ENCODE data around the gene SRRM3. TPM values are rescaled to one million over a fixed set of nuclear protein-coding genes. Genes with fewer than 3 reads are reported as not detected.
"Not testable (repeated sequence)": the region's sequence is repeated elsewhere in the genome, so short reads cannot be mapped to it uniquely, and the experiment has no call there.

Gene SRRM3
- total RNA-seq, 2 experiments from 2014 or later = not detected

DNA sequence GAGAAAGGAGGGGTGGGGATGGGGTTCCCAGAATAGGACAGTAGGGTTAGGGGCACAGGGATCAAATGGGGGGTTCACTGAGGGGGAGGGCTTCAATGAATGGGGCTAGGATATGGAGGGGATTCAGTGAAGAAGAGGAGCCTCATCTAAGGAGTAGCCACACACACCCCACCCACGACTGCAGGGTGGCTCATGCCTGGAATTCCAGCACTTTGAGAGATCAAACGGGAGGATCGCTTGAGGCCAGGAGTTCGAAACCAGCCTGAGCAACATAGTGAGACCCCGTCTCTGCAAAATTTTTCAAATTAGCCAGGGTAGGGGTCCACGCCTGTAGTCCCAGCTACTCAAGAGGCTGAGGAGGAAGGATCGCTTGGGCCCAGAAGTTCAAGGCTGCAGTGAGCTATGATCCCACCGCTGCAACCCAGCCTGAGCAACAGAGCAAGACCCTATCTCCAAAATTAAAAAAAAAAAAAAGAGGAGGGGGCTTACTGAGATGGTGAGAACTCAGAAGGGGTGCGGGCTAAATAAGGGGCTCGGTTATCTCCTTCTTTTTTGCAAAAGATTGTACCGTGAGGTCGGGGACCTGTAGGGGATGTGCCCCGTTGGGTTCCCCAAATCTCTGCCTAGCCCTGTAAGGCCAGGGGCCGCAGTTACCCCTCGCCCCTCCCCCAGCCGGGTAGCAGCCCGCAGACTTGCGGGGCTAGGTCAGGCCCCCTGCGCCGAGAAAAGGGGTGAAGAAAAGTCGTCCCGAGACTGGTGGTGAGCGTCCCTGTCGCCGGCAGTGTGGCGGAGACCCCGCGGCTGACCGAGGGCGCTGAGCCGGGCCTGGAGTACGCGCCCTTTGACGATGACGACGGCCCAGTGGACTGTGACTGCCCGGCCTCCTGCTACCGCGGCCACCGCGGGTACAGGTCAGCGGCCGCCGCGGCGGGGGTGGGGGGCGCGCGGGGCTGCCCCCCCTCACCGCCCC is 57.7 kb downstream of the SRRM3 start:
- H3K4me3 Mint-ChIP-seq = no peak overlapping the region
- CTCF ChIA-PET = interaction anchor here (0.6 kb wide), 1 partner anchor 52 kb away, joined by 4 read pairs; no protein-coding TSS in a partner anchor
- ATAC-seq (no peak), DNase-seq (no peak)
- peaks cover 2% of the 10 kb centered on the region for H3K4me1 Mint-ChIP-seq (ENCODE audit: low read depth)
- no peaks in the 10 kb centered on the region for H3K9me3 Mint-ChIP-seq (ENCODE audit: insufficient read depth)
- H3K36me3 Mint-ChIP-seq (ENCODE audit: low read depth) = no peaks in the 10 kb centered on the region
- no peak overlapping the region for H3K27ac Mint-ChIP-seq
- H3K27me3 Mint-ChIP-seq (ENCODE audit: low read depth) = peaks cover 11% of the 10 kb centered on the region
- POLR2A ChIA-PET = interaction anchor here (0.6 kb wide), 1 partner anchor 14 kb away, joined by 3 read pairs; no protein-coding TSS in a partner anchor

DNA sequence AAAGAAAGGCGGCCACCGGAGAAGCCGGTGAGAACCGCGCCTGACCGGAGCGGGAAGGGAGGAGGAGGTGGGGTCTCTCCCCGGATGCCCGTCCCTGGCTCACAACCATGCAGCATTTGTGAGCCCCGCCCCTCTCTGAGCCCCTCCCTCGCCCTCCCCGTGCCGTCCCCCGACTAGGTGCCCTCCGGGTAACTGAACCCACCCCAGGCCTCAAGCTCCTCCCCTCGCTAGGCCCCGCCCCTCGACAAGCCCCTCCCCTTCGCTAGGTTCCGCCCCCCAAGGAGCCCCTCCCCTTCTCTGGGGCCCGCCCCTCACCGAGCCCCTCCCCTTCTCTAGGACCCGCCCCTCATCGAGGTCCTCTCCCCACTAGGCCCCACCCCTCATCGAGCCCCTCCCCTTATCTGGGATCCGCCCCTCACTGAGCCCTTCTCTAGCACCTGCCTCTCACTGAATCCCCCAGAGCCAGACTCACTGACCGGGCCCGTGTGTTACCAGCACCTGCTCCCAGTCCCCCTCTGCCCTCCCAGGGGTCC is 58.5 kb downstream of the SRRM3 start:
- POLR2A ChIA-PET = no interaction called here
- Mint-ChIP-seq H3K9me3 (ENCODE audit: insufficient read depth) (no peaks in the 10 kb centered on the region), H3K4me1 (ENCODE audit: low read depth) (peaks cover 2% of the 10 kb centered on the region), H3K36me3 (ENCODE audit: low read depth) (no peaks in the 10 kb centered on the region), H3K27ac (no peak overlapping the region), H3K4me3 (no peak overlapping the region), H3K27me3 (ENCODE audit: low read depth) (peaks cover 11% of the 10 kb centered on the region)
- peak; percentile 65 for ATAC-seq
- CTCF ChIA-PET = no interaction called here
- peak; percentile 60 for DNase-seq

DNA sequence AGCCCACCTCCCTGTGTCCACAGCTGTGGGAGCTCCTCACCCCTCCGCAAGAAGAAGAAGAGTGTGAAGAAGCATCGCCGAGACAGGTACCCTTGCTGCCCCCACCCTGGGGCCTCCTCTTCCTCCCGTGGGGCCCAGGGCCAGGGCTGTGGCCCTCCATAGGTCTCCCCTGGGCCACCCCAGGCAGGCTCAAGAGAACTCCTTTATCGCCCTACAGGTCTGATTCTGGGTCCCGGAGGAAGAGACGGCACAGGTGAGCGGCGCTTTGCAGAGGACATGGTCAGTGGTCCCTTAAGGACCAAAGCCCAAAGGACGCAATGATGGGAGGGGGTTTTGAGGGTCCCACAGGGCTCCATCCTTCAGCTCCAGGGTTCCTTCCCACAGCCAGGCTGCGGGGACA is 59.6 kb downstream of the SRRM3 start:
- CTCF ChIA-PET = interaction anchor here (0.9 to 2.2 kb wide), 4 partner anchors 12 to 94 kb away, joined by 3 to 8 read pairs (median 5); no protein-coding TSS in a partner anchor
- Mint-ChIP-seq H3K36me3 (ENCODE audit: low read depth) (no peaks in the 10 kb centered on the region), H3K27me3 (ENCODE audit: low read depth) (peaks cover 11% of the 10 kb centered on the region), H3K4me1 (ENCODE audit: low read depth) (peaks cover 2% of the 10 kb centered on the region), H3K4me3 (no peak overlapping the region), H3K9me3 (ENCODE audit: insufficient read depth) (no peaks in the 10 kb centered on the region), H3K27ac (no peak overlapping the region)
- ATAC-seq (no peak), DNase-seq (no peak)
- POLR2A ChIA-PET = no interaction called here

DNA sequence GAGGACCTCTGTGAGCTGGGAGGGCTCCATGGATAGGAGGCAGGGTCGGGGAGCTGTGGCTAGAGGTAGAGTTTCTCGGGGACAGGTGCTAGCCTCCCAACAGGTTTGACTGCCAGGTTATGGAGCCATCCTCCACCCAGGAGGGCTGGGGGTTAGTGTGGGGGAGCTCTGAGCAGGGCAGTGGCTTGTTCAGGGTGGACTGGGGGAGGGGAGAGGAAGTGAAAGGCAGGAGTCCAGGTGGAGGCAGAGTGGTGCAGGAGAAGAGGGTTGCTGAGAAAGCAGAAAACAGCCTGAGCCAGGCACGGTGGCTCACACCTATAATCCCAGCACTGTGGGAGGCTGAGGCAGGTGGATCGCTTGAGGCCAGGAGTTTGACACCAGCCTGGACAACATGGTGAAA is 60.2 kb downstream of the SRRM3 start:
- no peaks in the 10 kb centered on the region for H3K9me3 Mint-ChIP-seq (ENCODE audit: insufficient read depth)
- H3K27ac Mint-ChIP-seq = no peak overlapping the region
- ChIA-PET POLR2A (no interaction called here), CTCF (interaction anchor here (0.9 to 4.0 kb wide), 8 partner anchors 12 to 95 kb away, joined by 3 to 39 read pairs (median 7); partner anchors contain the start of gene SRRM3)
- no peak for DNase-seq
- no peak overlapping the region for H3K4me3 Mint-ChIP-seq
- ATAC-seq = no peak
- H3K27me3 Mint-ChIP-seq (ENCODE audit: low read depth) = peaks cover 11% of the 10 kb centered on the region
- H3K36me3 Mint-ChIP-seq (ENCODE audit: low read depth) = no peaks in the 10 kb centered on the region
- H3K4me1 Mint-ChIP-seq (ENCODE audit: low read depth) = peaks cover 4% of the 10 kb centered on the region

DNA sequence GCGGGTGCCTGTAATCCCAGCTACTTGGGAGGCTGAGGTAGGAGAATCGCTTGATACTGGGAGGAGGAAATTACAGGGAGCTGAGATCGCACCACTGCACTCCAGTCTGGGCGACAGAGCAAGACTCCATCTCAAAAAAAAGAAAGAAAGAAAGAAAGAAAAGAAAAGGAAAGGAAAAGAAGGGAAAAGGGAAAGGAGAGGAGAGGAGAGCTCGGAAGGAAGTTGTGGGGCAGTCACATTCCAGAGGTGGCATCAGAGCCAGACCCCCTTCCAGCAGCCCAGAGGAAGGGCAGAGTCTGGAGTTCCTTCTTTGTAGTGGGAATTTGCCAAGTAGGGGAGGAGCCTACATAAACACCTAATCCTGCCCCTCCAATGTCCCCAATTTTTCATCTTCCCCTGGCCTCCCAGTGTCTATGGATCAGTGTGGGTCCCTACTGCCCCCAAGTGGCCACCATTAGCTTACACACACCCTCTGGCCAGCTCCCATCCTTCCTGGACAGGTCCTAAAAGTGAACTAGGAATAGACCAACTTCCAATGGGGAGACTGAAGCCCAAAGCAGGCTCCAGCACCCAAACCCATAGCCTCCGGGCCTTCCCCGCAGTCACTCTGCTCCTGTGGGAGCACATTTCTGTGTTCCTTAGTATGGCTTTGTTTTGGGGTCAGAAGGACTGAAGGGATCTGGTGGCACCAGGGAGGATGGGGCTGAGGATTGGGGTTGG is 61.1 kb downstream of the SRRM3 start:
- H3K36me3 Mint-ChIP-seq (ENCODE audit: low read depth) = no peaks in the 10 kb centered on the region
- ChIA-PET CTCF (interaction anchor here (0.6 to 4.0 kb wide), 21 partner anchors 8 to 243 kb away, joined by 3 to 39 read pairs (median 3); partner anchors contain the start of genes SRRM3 and STYXL1), POLR2A (interaction anchor here (1.3 kb wide), 1 partner anchor 10 kb away, joined by 4 read pairs; no protein-coding TSS in a partner anchor)
- no peak overlapping the region for H3K4me3 Mint-ChIP-seq
- H3K4me1 Mint-ChIP-seq (ENCODE audit: low read depth) = peaks cover 6% of the 10 kb centered on the region
- ATAC-seq = no peak
- no peaks in the 10 kb centered on the region for H3K9me3 Mint-ChIP-seq (ENCODE audit: insufficient read depth)
- H3K27ac Mint-ChIP-seq = no peak overlapping the region
- peak; percentile 52 for DNase-seq
- peaks cover 11% of the 10 kb centered on the region for H3K27me3 Mint-ChIP-seq (ENCODE audit: low read depth)

DNA sequence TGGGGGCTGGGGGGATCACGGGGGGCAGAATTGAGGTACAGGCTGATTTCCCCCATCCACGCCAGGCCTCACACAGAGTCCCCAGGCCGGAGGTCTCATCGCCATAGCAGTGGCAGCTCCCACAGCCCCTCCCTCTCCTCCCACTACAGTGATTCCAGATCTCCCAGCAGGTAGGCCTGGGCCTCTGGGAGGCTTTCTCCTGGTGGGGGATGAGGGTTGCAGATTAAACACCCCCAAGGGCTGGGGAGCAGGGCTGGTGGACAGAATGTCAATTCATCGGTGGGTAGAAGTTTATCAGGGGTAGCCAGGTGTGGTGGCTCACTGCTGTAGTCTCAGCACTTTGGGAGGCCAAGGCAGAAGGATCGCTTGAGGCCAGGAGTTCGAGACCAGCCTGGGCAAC is 63.6 kb downstream of the SRRM3 start:
- no peak overlapping the region for H3K27ac Mint-ChIP-seq
- H3K4me3 Mint-ChIP-seq = no peak overlapping the region
- no peaks in the 10 kb centered on the region for H3K9me3 Mint-ChIP-seq (ENCODE audit: insufficient read depth)
- H3K36me3 Mint-ChIP-seq (ENCODE audit: low read depth) = no peaks in the 10 kb centered on the region
- ChIA-PET CTCF (interaction anchor here (1.0 to 4.0 kb wide), 3 partner anchors 26 to 87 kb away, joined by 5 to 39 read pairs (median 5); no protein-coding TSS in a partner anchor), POLR2A (no interaction called here)
- H3K27me3 Mint-ChIP-seq (ENCODE audit: low read depth) = peaks cover 19% of the 10 kb centered on the region
- DNase-seq (no peak), ATAC-seq (no peak)
- peaks cover 12% of the 10 kb centered on the region for H3K4me1 Mint-ChIP-seq (ENCODE audit: low read depth)

DNA sequence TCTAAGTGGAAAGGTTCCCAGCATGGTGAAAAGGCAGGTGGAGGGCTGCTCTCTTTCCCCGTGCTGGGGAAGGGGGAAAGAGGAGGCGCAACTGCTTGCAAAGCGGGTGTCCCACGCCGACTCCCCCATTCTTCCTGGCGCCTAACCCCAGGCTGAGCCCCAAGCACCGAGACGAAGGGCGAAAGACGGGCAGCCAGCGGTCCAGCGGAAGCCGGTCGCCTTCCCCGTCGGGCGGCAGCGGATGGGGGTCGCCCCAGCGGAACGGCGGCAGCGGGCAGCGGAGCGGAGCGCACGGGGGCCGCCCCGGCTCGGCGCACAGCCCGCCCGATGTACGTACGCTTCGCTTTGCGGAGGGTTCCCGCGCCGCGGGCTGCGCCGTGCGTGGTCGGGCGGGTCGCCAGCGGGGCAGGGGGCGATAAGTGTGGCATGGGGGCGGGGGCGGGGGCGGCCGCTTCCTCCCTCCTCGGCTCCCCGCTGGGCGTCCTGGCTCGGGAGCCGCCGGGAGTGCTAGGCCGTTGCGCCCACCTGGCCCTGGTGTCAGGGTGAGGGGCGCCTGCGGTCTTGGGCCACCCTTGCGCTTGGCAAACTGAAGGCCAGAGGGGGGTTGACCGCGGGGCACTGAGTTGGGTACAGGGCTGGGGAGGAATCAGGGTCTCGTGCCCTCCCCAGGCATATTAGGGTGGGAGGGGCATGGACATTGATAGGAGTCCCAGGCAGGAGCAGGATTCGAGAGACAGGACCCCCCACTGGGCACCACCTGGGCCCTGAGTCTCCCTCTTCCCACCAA is 65.6 kb downstream of the SRRM3 start:
- DNase-seq (peak; percentile 41), ATAC-seq (peak; percentile 56)
- ChIA-PET POLR2A (interaction anchor here (0.8 to 0.9 kb wide), 2 partner anchors 17 to 51 kb away, joined by 4 read pairs; no protein-coding TSS in a partner anchor), CTCF (interaction anchor here (1.1 kb wide), 1 partner anchor 24 kb away, joined by 3 read pairs; no protein-coding TSS in a partner anchor)
- peak overlapping the region; percentile 43 for H3K4me3 Mint-ChIP-seq
- no peaks in the 10 kb centered on the region for H3K9me3 Mint-ChIP-seq (ENCODE audit: insufficient read depth)
- H3K4me1 Mint-ChIP-seq (ENCODE audit: low read depth) = peaks cover 12% of the 10 kb centered on the region
- H3K36me3 Mint-ChIP-seq (ENCODE audit: low read depth) = no peaks in the 10 kb centered on the region
- no peak overlapping the region for H3K27ac Mint-ChIP-seq
- H3K27me3 Mint-ChIP-seq (ENCODE audit: low read depth) = peaks cover 19% of the 10 kb centered on the region

DNA sequence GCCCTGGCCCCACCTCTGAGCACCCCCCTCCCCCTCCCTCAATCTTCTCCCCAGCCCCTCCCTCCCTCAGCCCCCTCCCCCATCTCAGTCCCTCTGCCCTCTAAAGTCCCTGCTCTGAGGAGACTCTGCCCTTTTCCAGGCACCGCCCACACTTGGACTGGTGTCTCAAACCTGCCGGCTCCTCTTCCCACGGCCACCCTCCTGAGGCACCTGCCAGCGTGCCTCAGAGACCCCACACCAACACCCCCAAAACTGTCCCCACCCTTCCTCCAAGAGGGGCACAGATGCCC is 66.1 kb downstream of the SRRM3 start:
- Mint-ChIP-seq H3K9me3 (ENCODE audit: insufficient read depth) (no peaks in the 10 kb centered on the region), H3K27me3 (ENCODE audit: low read depth) (peaks cover 19% of the 10 kb centered on the region), H3K4me3 (no peak overlapping the region), H3K27ac (no peak overlapping the region), H3K36me3 (ENCODE audit: low read depth) (no peaks in the 10 kb centered on the region), H3K4me1 (ENCODE audit: low read depth) (peaks cover 14% of the 10 kb centered on the region)
- CTCF ChIA-PET = no interaction called here
- ATAC-seq = no peak
- DNase-seq = no peak
- POLR2A ChIA-PET = no interaction called here

DNA sequence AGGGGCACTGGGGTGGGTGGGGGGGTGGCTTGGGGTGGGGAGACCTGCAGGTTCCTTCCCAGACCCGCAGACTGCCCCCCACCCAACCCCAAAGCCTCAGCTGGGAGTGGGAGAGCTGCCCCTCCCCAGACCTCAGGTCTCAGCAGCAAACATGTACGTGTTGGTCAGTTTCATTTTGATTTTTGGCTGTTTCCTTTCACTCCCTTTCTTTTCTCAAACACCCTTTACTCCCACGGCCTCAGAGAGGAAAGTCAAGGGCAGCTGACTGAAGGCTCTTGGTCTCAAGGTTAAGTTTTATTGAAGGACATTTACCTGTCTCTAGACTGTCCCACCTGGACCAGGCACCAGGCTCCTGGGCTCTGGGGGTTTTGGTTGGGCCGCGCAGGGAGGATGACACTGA is 66.7 kb downstream of the SRRM3 start:
- ChIA-PET CTCF (interaction anchor here (4.6 kb wide), 1 partner anchor 23 kb away, joined by 20 read pairs; no protein-coding TSS in a partner anchor), POLR2A (no interaction called here)
- no peaks in the 10 kb centered on the region for H3K9me3 Mint-ChIP-seq (ENCODE audit: insufficient read depth)
- ATAC-seq = no peak
- DNase-seq = no peak
- H3K27me3 Mint-ChIP-seq (ENCODE audit: low read depth) = peaks cover 19% of the 10 kb centered on the region
- H3K4me1 Mint-ChIP-seq (ENCODE audit: low read depth) = peaks cover 20% of the 10 kb centered on the region
- H3K27ac Mint-ChIP-seq = no peak overlapping the region
- no peak overlapping the region for H3K4me3 Mint-ChIP-seq
- no peaks in the 10 kb centered on the region for H3K36me3 Mint-ChIP-seq (ENCODE audit: low read depth)

DNA sequence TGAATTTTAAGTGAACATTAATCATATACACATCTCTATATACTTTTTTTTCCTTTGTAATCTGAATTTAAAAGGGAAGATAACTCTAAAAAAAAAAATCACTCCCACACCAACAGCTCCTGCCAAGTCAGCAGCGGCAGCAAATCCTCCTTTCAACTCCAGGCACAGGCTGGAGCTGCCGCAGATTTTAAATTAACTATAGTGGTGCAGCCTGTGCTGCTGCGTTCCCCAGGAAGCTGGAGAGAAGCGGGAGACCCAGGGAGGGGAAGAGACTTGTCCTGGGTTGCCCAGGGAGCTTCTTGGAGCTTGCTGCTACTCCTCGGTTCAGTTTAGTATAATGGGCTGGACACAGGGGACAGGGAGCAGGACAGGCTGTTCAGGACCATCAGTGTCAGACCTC is 68.2 kb downstream of the SRRM3 start:
- ChIA-PET POLR2A (no interaction called here), CTCF (interaction anchor here (1.1 to 4.6 kb wide), 3 partner anchors 22 to 91 kb away, joined by 3 to 20 read pairs (median 8); no protein-coding TSS in a partner anchor)
- H3K27me3 Mint-ChIP-seq (ENCODE audit: low read depth) = peaks cover 19% of the 10 kb centered on the region
- ATAC-seq (no peak), DNase-seq (no peak)
- no peak overlapping the region for H3K4me3 Mint-ChIP-seq
- peaks cover 28% of the 10 kb centered on the region for H3K4me1 Mint-ChIP-seq (ENCODE audit: low read depth)
- H3K36me3 Mint-ChIP-seq (ENCODE audit: low read depth) = no peaks in the 10 kb centered on the region
- no peaks in the 10 kb centered on the region for H3K9me3 Mint-ChIP-seq (ENCODE audit: insufficient read depth)
- H3K27ac Mint-ChIP-seq = no peak overlapping the region

DNA sequence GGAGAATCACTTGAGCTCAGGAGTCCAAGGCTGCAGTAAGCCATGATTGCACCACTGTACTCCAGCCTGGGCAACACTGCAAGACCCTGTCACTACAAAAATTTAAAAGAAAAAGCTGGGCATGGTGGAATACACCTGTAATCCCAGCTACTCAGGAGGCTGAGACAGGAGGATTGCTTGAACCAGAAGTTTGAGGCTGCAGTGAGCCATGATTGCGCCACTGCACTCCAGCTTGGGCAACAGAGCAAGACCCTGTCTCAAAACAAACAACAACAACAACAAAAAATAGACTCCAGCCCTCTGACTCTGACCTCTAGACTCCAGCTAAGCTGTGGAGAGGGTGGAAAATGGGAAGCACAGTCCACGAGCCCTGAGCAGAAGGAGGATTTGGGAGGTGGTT is 69.7 kb downstream of the SRRM3 start:
- not testable (repeated sequence) for H3K4me3 Mint-ChIP-seq; H3K27ac Mint-ChIP-seq; ATAC-seq; H3K36me3 Mint-ChIP-seq (ENCODE audit: low read depth); DNase-seq; H3K9me3 Mint-ChIP-seq (ENCODE audit: insufficient read depth)
- ChIA-PET CTCF (interaction anchor here (0.6 to 4.6 kb wide), 6 partner anchors 8 to 664 kb away, joined by 3 to 20 read pairs (median 4); no protein-coding TSS in a partner anchor), POLR2A (interaction anchor here (1.1 kb wide), 1 partner anchor 47 kb away, joined by 3 read pairs; no protein-coding TSS in a partner anchor)
- Mint-ChIP-seq H3K4me1 (ENCODE audit: low read depth) (peaks cover 28% of the 10 kb centered on the region), H3K27me3 (ENCODE audit: low read depth) (peaks cover 19% of the 10 kb centered on the region)

Data from activated CD8-positive, alpha-beta T cell treated with anti-CD3 and anti-CD28 coated beads, Interleukin-2, amount 10 ng/mL, durations not matched to agents 7 days and 5 days (primary cell).